GM12874 (cell line): ENCODE measurements around the gene NOS3.

Source experiments
- TF ChIP-seq, protein P1 (sequence below): IDR thresholded peaks from 2 replicates; pipeline ENCODE4 v1.5.1; 2011; ENCODE audit warnings: low read depth, mild to moderate bottlenecking, control low read depth, low read length, moderate library complexity; ENCODE audit not compliant: insufficient read depth

The NOS3 gene

DNA sequence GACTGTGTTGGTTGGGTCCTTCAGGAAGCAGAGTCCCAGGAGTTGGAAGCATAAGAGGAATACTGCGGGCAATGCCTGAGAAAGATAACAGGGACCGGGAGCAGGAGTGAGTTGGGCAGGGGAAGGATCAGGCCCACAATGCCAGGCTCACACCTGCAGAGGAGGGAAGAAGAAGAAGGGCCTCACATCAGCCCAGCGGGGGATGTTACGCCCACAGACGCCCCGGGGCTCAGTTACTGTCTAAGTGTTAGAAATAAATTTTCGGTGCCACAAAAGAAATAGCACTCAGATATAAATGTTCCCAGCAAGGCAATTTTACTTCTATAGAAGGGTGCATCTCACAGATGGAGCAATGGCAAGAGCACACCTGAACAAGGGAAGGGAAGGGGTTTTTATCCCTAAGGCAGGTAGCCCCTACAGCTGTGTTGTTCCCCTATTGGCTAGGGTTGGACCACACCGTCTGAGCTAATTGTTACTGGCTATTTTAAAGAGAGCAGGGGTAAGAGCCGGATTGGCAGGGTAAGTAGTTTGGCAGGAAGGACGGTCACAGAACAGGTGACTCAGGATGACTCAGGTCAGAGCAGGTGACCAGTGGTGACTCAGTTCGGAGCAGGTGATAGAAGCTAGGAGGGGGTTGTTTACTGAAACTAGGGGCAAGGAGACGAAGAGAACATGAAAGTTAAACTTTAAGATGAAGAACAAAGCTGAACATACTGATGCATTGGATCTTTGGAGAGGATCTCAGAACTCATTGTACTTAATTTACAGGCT lies at the start of gene NOS3:
Gene NOS3, plus strand, starts transcription at position 602 of the 771 bp plus-strand sequence. CDS start 2,787 bp downstream, outside the sequence.
- TF ChIP-seq, protein P1, sequence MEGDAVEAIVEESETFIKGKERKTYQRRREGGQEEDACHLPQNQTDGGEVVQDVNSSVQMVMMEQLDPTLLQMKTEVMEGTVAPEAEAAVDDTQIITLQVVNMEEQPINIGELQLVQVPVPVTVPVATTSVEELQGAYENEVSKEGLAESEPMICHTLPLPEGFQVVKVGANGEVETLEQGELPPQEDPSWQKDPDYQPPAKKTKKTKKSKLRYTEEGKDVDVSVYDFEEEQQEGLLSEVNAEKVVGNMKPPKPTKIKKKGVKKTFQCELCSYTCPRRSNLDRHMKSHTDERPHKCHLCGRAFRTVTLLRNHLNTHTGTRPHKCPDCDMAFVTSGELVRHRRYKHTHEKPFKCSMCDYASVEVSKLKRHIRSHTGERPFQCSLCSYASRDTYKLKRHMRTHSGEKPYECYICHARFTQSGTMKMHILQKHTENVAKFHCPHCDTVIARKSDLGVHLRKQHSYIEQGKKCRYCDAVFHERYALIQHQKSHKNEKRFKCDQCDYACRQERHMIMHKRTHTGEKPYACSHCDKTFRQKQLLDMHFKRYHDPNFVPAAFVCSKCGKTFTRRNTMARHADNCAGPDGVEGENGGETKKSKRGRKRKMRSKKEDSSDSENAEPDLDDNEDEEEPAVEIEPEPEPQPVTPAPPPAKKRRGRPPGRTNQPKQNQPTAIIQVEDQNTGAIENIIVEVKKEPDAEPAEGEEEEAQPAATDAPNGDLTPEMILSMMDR, result no peak

DNA sequence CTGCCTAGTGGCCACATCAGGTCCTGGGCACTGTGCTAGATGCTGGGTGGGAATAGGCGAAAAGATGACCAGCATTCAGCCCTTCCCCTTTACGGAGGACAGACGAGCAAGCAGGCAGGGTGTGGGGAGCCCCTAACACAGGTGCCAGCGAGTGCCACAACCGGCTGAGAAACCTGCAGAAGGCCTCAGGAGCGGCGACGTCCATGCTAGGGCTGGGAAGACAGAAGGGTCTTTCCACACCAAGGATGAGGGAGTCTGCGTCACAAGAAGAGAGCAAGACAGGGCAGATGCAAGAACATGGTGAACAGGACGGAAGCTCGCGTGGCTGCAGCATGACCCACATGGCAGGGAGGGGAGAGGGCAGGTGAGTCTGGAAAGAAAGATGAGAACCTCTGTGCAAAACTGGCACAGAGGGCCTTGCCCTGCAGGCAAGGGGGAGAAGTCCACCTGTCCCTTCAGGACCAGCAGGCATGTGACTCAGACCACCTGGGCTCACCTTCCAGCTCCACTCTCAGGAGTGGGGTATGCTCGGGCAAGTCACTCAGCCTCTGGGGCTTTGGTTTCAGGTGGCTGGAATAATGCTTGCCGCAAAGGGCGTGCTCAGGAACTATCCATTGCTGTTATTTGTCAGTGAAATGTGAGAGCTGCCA lies 49.3 kb upstream of the NOS3 start:
- TF ChIP-seq, protein P1, result no peak

- TF ChIP-seq, protein P1, result no peak
Measured at GRCh38 chr7:150942001-150942590, 48.7 kb upstream of the NOS3 start.

GRCh38 chr7:150942591-150943452 lies 48.0 kb upstream of the NOS3 start:
- TF ChIP-seq, protein P1, result no peak

- TF ChIP-seq, protein P1, result no peak
Measured at GRCh38 chr7:150943453-150943814, 47.4 kb upstream of the NOS3 start.

GRCh38 chr7:150944066-150945042 lies 46.5 kb upstream of the NOS3 start:
- TF ChIP-seq, protein P1, result no peak
